K562 (cell line): ENCODE results near the gene CLASP1. TPM values are rescaled to one million over a fixed set of nuclear protein-coding genes. Genes with fewer than 3 reads are reported as not detected.

Experiments
- ATAC-seq: fragments of 200-7000 bp; cut with Tn5 transposase; 3 replicates; pipeline ENCODE4 v1.9.1; 2020; ENCODE audit warnings: moderate library complexity
- BruUV-seq: library from RNA; stranded (reverse); fragments of 400-500 nt; replicated peaks from 2 replicates; lab custom pipeline; 2021; lab: Mats Ljungman, UMichigan
- CTCF ChIA-PET: fragments of 300-600 bp; formaldehyde crosslinking; extraction: SDS; loops from one replicate; lab custom pipeline; 2021; ENCODE audit warnings: low intra/inter-chr PET ratio; lab: Yijun Ruan, JAX
- POLR2A ChIA-PET: fragments of 300-600, 350-650 bp; sonication (Branson Sonifier 250); formaldehyde crosslinking; extraction: SDS; loops from one replicate; lab custom pipeline; 2021; ENCODE audit warnings: antibody characterized with exemption, inconsistent platforms; lab: Yijun Ruan, JAX
- DNase-seq, 4 experiments: peaks; one replicate each; pipeline versions ENCODE4 v3.0.0 to v3.0.0-alpha.2; 2011 to 2018; ENCODE audit warnings: low spot score in 3 of 4, mixed read lengths in 3 of 4; ENCODE audit errors: extremely low read depth in 1 of 4
- FAIRE-seq: peaks from 2 replicates; lab custom pipeline; 2011; peaks lifted over from hg19 to GRCh38; lab: Jason Lieb, UNC
- H2AFZ ChIP-seq: 2 replicates; pipeline ENCODE4 v1.6.0; 2011; ENCODE audit warnings: low read depth, low read length, control low read depth, inconsistent platforms
- H3K27ac ChIP-seq: fragments of 200-600 bp; 3 replicates; pipeline ENCODE4 v1.8.0; 2011; ENCODE audit warnings: low read depth, mild to moderate bottlenecking, control low read depth, inconsistent platforms, low read length, moderate library complexity, mixed read lengths; ENCODE audit errors: extremely low read depth
- H3K27me3 ChIP-seq, 2 experiments: fragments of 300-600 bp in 1 of 2; 2 replicates in 1 of 2; 3 replicates in 1 of 2; pipeline versions ENCODE4 v1.6.0 to v1.8.0; 2011; ENCODE audit warnings: inconsistent platforms in 2 of 2, low read length in 2 of 2, mild to moderate bottlenecking in 1 of 2, mixed read lengths in 1 of 2, moderate library complexity in 1 of 2; ENCODE audit not compliant: control insufficient read depth in 2 of 2, insufficient read depth in 2 of 2
- H3K36me3 ChIP-seq: fragments of 300-600 bp; 3 replicates; pipeline ENCODE4 v1.8.0; 2011; ENCODE audit warnings: mild to moderate bottlenecking, low read length, inconsistent platforms; ENCODE audit not compliant: control insufficient read depth, insufficient read depth
- H3K4me1 ChIP-seq, 2 experiments: fragments of 200-600 bp in 1 of 2; replicated peaks in 1 of 2; 2 replicates in 1 of 2; 3 replicates in 1 of 2; pipeline versions ENCODE4 v1.5.1 to v1.8.0; 2011; ENCODE audit warnings: inconsistent platforms in 2 of 2, low read length in 2 of 2, mild to moderate bottlenecking in 1 of 2, mixed read lengths in 1 of 2, moderate library complexity in 1 of 2; ENCODE audit not compliant: control insufficient read depth in 2 of 2, insufficient read depth in 2 of 2
- H3K4me2 ChIP-seq: 2 replicates; pipeline ENCODE4 v1.6.1; 2011; ENCODE audit warnings: low read length, control low read depth, inconsistent platforms, mixed read lengths; ENCODE audit not compliant: insufficient read depth
- H3K4me3 ChIP-seq: fragments of 200-600 bp; sonication (generic), shearing (Covaris generic); 2 replicates; pipeline ENCODE4 v1.5.1; 2016; ENCODE audit warnings: control low read depth, inconsistent platforms
- H3K79me2 ChIP-seq: fragments of 200-600 bp; 3 replicates; pipeline ENCODE4 v1.8.0; 2011; ENCODE audit warnings: low read length, inconsistent platforms; ENCODE audit not compliant: control insufficient read depth, insufficient read depth
- H3K9ac ChIP-seq, 2 experiments: 2 replicates each; pipeline versions ENCODE4 v1.6.0 to v1.6.1; 2011; ENCODE audit warnings: low read depth in 2 of 2, low read length in 2 of 2, control low read depth in 1 of 2, inconsistent platforms in 1 of 2, mild to moderate bottlenecking in 1 of 2, mixed read lengths in 1 of 2; ENCODE audit not compliant: insufficient read depth in 1 of 2
- H3K9me1 ChIP-seq: one replicate; pipeline ENCODE4 v1.6.0; 2011; ENCODE audit warnings: inconsistent platforms, mild to moderate bottlenecking, low read length, moderate library complexity; ENCODE audit not compliant: control insufficient read depth, insufficient read depth
- H3K9me3 ChIP-seq: replicated peaks from 2 replicates; pipeline ENCODE4 v1.5.1; 2011; ENCODE audit warnings: low read depth, low read length, inconsistent platforms; ENCODE audit not compliant: control insufficient read depth, insufficient read depth
- H4K20me1 ChIP-seq: replicated peaks from 2 replicates; pipeline ENCODE4 v1.6.1; 2011; ENCODE audit warnings: low read length, inconsistent platforms, mixed read lengths; ENCODE audit not compliant: control insufficient read depth, insufficient read depth
- CBX3 ChIP-seq, 2 experiments: IDR thresholded peaks; 1 replicate in 1 of 2; 2 replicates in 1 of 2; pipeline ENCODE4 v1.6.1; 2012; ENCODE audit warnings: inconsistent platforms in 2 of 2, low read length in 2 of 2, borderline replicate concordance in 1 of 2, control low read depth in 1 of 2
- CHAMP1 ChIP-seq: fragments of 450-650 bp; IDR thresholded peaks from 2 replicates; pipeline ENCODE4 v1.6.1; 2016; ENCODE audit warnings: mild to moderate bottlenecking
- FIP1L1 ChIP-seq: fragments of 200-400 bp; formaldehyde crosslinking; IDR thresholded peaks from 2 replicates; pipeline ENCODE4 v1.6.1; 2018; ENCODE audit warnings: mild to moderate bottlenecking, low read depth, low read length; ENCODE audit not compliant: poor library complexity, severe bottlenecking
- JUNB ChIP-seq: fragments of 450-650 bp; formaldehyde crosslinking; conservative IDR thresholded peaks from 2 replicates; pipeline ENCODE4 v1.4.0; 2020; ENCODE audit warnings: mild to moderate bottlenecking
- MECOM ChIP-seq: fragments of 250-450 bp; sonication (Bioruptor Pico); IDR thresholded peaks from 2 replicates; pipeline ENCODE4 v1.8.0; 2022; ENCODE audit warnings: inconsistent platforms
- STAG1 ChIP-seq: sonication (generic); formaldehyde crosslinking; IDR thresholded peaks from 2 replicates; pipeline ENCODE4 v1.5.0; 2020; ENCODE audit warnings: missing genetic modification reagents, borderline replicate concordance
- YBX1 ChIP-seq: fragments of 450-650 bp; IDR thresholded peaks from 2 replicates; pipeline ENCODE4 v1.7.1; 2016; ENCODE audit warnings: mild to moderate bottlenecking
- ZKSCAN1 ChIP-seq: fragments of 150-350 bp; IDR thresholded peaks from 2 replicates; pipeline ENCODE4 v1.6.1; 2016; ENCODE audit warnings: low read depth, low read length
- ZNF277 ChIP-seq: fragments of 250-450 bp; sonication (Bioruptor Pico); IDR thresholded peaks from 2 replicates; pipeline ENCODE4 v1.8.0; 2022; ENCODE audit warnings: inconsistent platforms, mild to moderate bottlenecking, moderate library complexity, borderline replicate concordance
- ZNF354B ChIP-seq: fragments of 250-450 bp; sonication (Bioruptor Pico); IDR thresholded peaks from 2 replicates; pipeline ENCODE4 v1.4.0; 2020
- ZNF764 ChIP-seq: fragments of 250-450 bp; sonication (Bioruptor Pico); IDR thresholded peaks from 2 replicates; pipeline ENCODE4 v1.4.0; 2020; ENCODE audit warnings: low read depth, mild to moderate bottlenecking, moderate library complexity
- ZNF780A ChIP-seq: fragments of 250-450 bp; sonication (Bioruptor Pico); IDR thresholded peaks from 2 replicates; pipeline ENCODE4 v1.5.0; 2021; ENCODE audit warnings: mild to moderate bottlenecking
- WGBS: fragments of 100-300 bp; shearing (Covaris generic); methylation state at CpG from one replicate; pipeline ENCODE4 v1.1.6; 2016; ENCODE audit warnings: low coverage, mixed read lengths; ENCODE audit not compliant: insufficient coverage; ENCODE audit errors: missing lambda C conversion rate; 5-methylcytosine and 5-hydroxymethylcytosine counted together
- in situ Hi-C: fragments of 300-500 bp; cut with MboI; formaldehyde crosslinking; loops from 4 replicates; pipeline ENCODE4 v1.15.0; 2018; ENCODE audit warnings: inconsistent platforms, mixed read lengths
- intact Hi-C: fragments of 100-400 bp; cut with micrococcal nuclease; formaldehyde crosslinking; loops from 2 replicates; pipeline ENCODE4 v1.14.2; 2022
- polyA plus RNA-seq, 8 experiments: library from polyadenylated mRNA; depleted of rRNA in 4 of 8; stranded (reverse) in 5 of 8; unstranded in 3 of 8; fragments of >200 nt; fragmentation: Nextera tagmentation in 2 of 8; fragmentation: Illumina TruSeq in 1 of 8; extraction: Ambion mirVana in 2 of 8; extraction: Trizol in 1 of 8; gene quantifications; 2 replicates each; pipeline versions ENCODE4 v1.2.1 to v1.2.3, GENCODE V29; 2011 to 2014; ENCODE audit warnings: inconsistent platforms in 1 of 8, missing spikeins in 1 of 8
- total RNA-seq, 7 experiments: library from RNA; depleted of rRNA in 6 of 7; stranded (reverse); fragments of >200 nt in 6 of 7; fragmentation: Illumina TruSeq in 2 of 7; extraction: Trizol in 2 of 7; gene quantifications; 2 replicates each; pipeline versions ENCODE4 v1.2.1 to v1.2.3, GENCODE V29; 2011 to 2021; ENCODE audit warnings: low replicate concordance in 1 of 7

The CLASP1 gene
- total and polyA plus RNA-seq, 9 of the 15 experiments (the other 6 are each of a cell fraction or from before 2014, with no cell fraction given): 1.7 to 40.3 (median 20.7) TPM

- TF ChIP-seq FIP1L1: no peak
These were observed 306.1 kb downstream of the CLASP1 start (continued) for GRCh38 chr2:121343191-121343590.

GRCh38 chr2:121342751-121343150 lies 306.5 kb downstream of the CLASP1 start:
- WGBS: 73% methylated on average over 5 of the region's 5 CpGs
- BruUV-seq: no TSS peak
- FAIRE-seq: no peak

GRCh38 chr2:121340926-121341325 lies 308.3 kb downstream of the CLASP1 start:
- ChIA-PET CTCF (no interaction called here), POLR2A (interaction anchor here (0.6 kb wide), 1 partner anchor 497 kb away, joined by 3 read pairs; no protein-coding TSS in a partner anchor)
- intact Hi-C loops: no loop called here
- Histone ChIP-seq H3K4me2 (no peak overlapping the region), H3K27ac (no peak overlapping the region), H3K36me3 (peaks cover 27% of the 10 kb centered on the region; the same call in 2 of the 3 replicates), H3K9ac (no peak overlapping the region), H4K20me1 (no peaks in the 10 kb centered on the region), H3K27me3 (no peaks in the 10 kb centered on the region), H3K4me3 (no peak overlapping the region), H3K9me1 (no peaks in the 10 kb centered on the region), H3K4me1 (peaks cover 0 to 5% of the 10 kb centered on the region in 2 experiments; a peak in 1 of 5 replicates), H3K79me2 (no peaks in the 10 kb centered on the region), H3K9me3 (no peaks in the 10 kb centered on the region), H2AFZ (no peak overlapping the region)
- ATAC-seq: no peak
- no TSS peak for BruUV-seq
- in situ Hi-C loops: loop anchor here (25.0 kb wide), 1 partner anchor 654 kb away; no protein-coding TSS in a partner anchor
- peak in 2 of 4 experiments; percentile 19 to 25 for DNase-seq
- FAIRE-seq: no peak
- 95% methylated on average over 4 of the region's 4 CpGs for WGBS
- TF ChIP-seq YBX1 (no peak), CHAMP1 (no peak), STAG1 (CRISPR knock-in tag) (no peak), CBX3 (IDR thresholded peaks at IDR 0.05; ENCODE audit: borderline replicate concordance in 1 of 2, low read length in 2 of 2) (no peak), ZNF277 (no peak), ZNF354B (no peak), MECOM (CRISPR knock-in tag) (no peak), ZNF780A (CRISPR knock-in tag) (no peak), ZNF764 (CRISPR knock-in tag) (no peak), ZKSCAN1 (no peak)

More at GRCh38 chr2:121342751-121343150, 306.5 kb downstream of the CLASP1 start:
- Histone ChIP-seq H3K9ac (no peak overlapping the region), H3K9me3 (no peaks in the 10 kb centered on the region), H3K9me1 (no peaks in the 10 kb centered on the region), H3K4me2 (no peak overlapping the region), H3K27me3 (no peaks in the 10 kb centered on the region), H3K27ac (no peak overlapping the region), H4K20me1 (no peaks in the 10 kb centered on the region), H3K36me3 (peaks cover 43% of the 10 kb centered on the region; the same call in 2 of the 3 replicates), H3K4me3 (no peak overlapping the region), H2AFZ (no peak overlapping the region), H3K4me1 (peaks cover 0 to 5% of the 10 kb centered on the region in 2 experiments; a peak in 1 of 5 replicates), H3K79me2 (no peaks in the 10 kb centered on the region)
- ChIA-PET POLR2A (no interaction called here), CTCF (no interaction called here)
- DNase-seq (no peak), ATAC-seq (no peak)
- no peak for TF ChIP-seq JUNB (CRISPR knock-in tag)
- in situ Hi-C loops: loop anchor here (25.0 kb wide), 1 partner anchor 655 kb away; no protein-coding TSS in a partner anchor
- intact Hi-C loops: no loop called here
